HepG2 (cell line): ENCODE data around the gene PALM. TPM values are rescaled to one million over a fixed set of nuclear protein-coding genes. Genes with fewer than 3 reads are reported as not detected.

Source experiments
- BORCS8-MEF2B ChIP-seq: sonication (generic); formaldehyde crosslinking; IDR thresholded peaks from 2 replicates; pipeline ENCODE4 v1.8.0; 2022; ENCODE audit warnings: mild to moderate bottlenecking, missing genetic modification reagents
- CTCF ChIP-seq: sonication (generic); formaldehyde crosslinking; IDR thresholded peaks from 2 replicates; pipeline ENCODE4 v1.5.0; 2020; ENCODE audit warnings: mild to moderate bottlenecking, missing genetic modification reagents, moderate library complexity
- DPF2 ChIP-seq: sonication (generic); formaldehyde crosslinking; IDR thresholded peaks from 2 replicates; pipeline ENCODE4 v1.4.0; 2020; ENCODE audit warnings: mild to moderate bottlenecking, low read depth, missing genetic modification reagents, borderline replicate concordance
- IRF1 ChIP-seq: sonication (generic); formaldehyde crosslinking; IDR thresholded peaks from 2 replicates; pipeline ENCODE4 v1.4.0; 2020; ENCODE audit warnings: low read depth, mild to moderate bottlenecking, missing genetic modification reagents
- NR3C1 ChIP-seq: sonication (generic); formaldehyde crosslinking; IDR thresholded peaks from 2 replicates; pipeline ENCODE4 v1.4.0; 2020; ENCODE audit warnings: missing genetic modification reagents
- TBL1XR1 ChIP-seq: fragments of 150-350 bp; IDR thresholded peaks from 2 replicates; pipeline ENCODE4 v1.6.1; 2014; ENCODE audit warnings: borderline replicate concordance, low read length; ENCODE audit not compliant: partially characterized antibody
- TSC22D2 ChIP-seq: sonication (generic); formaldehyde crosslinking; IDR thresholded peaks from 2 replicates; pipeline ENCODE4 v1.5.1; 2020; ENCODE audit warnings: missing genetic modification reagents, mild to moderate bottlenecking, borderline replicate concordance
- ZC3H4 ChIP-seq: sonication (generic); formaldehyde crosslinking; IDR thresholded peaks from 2 replicates; pipeline ENCODE4 v1.4.0; 2020; ENCODE audit warnings: missing genetic modification reagents, borderline replicate concordance
- ZNF260 ChIP-seq: sonication (generic); formaldehyde crosslinking; IDR thresholded peaks from 2 replicates; pipeline ENCODE4 v1.4.0; 2020; ENCODE audit warnings: missing genetic modification reagents, low read depth, mild to moderate bottlenecking, borderline replicate concordance
- ZNF576 ChIP-seq: sonication (generic); formaldehyde crosslinking; IDR thresholded peaks from 2 replicates; pipeline ENCODE4 v1.4.0; 2020; ENCODE audit warnings: mild to moderate bottlenecking, missing genetic modification reagents
- ZNF710 ChIP-seq: sonication (generic); formaldehyde crosslinking; IDR thresholded peaks from 2 replicates; pipeline ENCODE4 v1.5.0; 2020; ENCODE audit warnings: mild to moderate bottlenecking, missing genetic modification reagents, borderline replicate concordance
- ZSCAN9 ChIP-seq: IDR thresholded peaks from 2 replicates; pipeline ENCODE4 v1.6.1; 2016; ENCODE audit warnings: borderline replicate concordance
- polyA plus RNA-seq, 8 experiments: library from polyadenylated mRNA; depleted of rRNA in 3 of 8; stranded (reverse) in 7 of 8; unstranded in 1 of 8; fragments of >200 nt; fragmentation: Illumina TruSeq in 4 of 8; extraction: Trizol in 4 of 8; gene quantifications; 2 replicates each; pipeline versions ENCODE4 v1.2.1 to v1.2.3, GENCODE V29; 2011 to 2016; ENCODE audit warnings: low read depth in 4 of 8, missing spikeins in 1 of 8, mixed read lengths in 1 of 8; ENCODE audit not compliant: insufficient read depth in 1 of 8
- total RNA-seq, 5 experiments: library from RNA; depleted of rRNA; stranded (reverse); fragments of >200 nt; fragmentation: Illumina TruSeq; extraction: Trizol; gene quantifications; 2 replicates each; pipeline ENCODE4 v1.2.3, GENCODE V29; 2016; ENCODE audit warnings: low read depth in 1 of 5
- TF ChIP-seq, protein P1 (sequence below): sonication (generic); formaldehyde crosslinking; IDR thresholded peaks from 2 replicates; pipeline ENCODE4 v1.4.0; 2020; ENCODE audit warnings: mild to moderate bottlenecking, missing genetic modification reagents
- TF ChIP-seq, protein P2 (sequence below): sonication (generic); formaldehyde crosslinking; IDR thresholded peaks from 2 replicates; pipeline ENCODE4 v1.5.0; 2020; ENCODE audit warnings: missing genetic modification reagents, mild to moderate bottlenecking, borderline replicate concordance
- TF ChIP-seq, protein P3 (sequence below): IDR thresholded peaks from 2 replicates; pipeline ENCODE4 v1.6.1; 2016
- TF ChIP-seq, protein P4 (sequence below): sonication (generic); formaldehyde crosslinking; IDR thresholded peaks from 2 replicates; pipeline ENCODE4 v1.5.0; 2020; ENCODE audit warnings: mild to moderate bottlenecking, missing genetic modification reagents

PALM gene
- total and polyA plus RNA-seq, 2 of the 13 experiments (the other 11 are each of a cell fraction or from before 2014, with no cell fraction given) = 4.0 to 9.7 TPM

GRCh38 chr19:674282-675151 is 34.2 kb upstream of the PALM start (continued):
- TF ChIP-seq CTCF = no peak
- TF ChIP-seq, protein P1, sequence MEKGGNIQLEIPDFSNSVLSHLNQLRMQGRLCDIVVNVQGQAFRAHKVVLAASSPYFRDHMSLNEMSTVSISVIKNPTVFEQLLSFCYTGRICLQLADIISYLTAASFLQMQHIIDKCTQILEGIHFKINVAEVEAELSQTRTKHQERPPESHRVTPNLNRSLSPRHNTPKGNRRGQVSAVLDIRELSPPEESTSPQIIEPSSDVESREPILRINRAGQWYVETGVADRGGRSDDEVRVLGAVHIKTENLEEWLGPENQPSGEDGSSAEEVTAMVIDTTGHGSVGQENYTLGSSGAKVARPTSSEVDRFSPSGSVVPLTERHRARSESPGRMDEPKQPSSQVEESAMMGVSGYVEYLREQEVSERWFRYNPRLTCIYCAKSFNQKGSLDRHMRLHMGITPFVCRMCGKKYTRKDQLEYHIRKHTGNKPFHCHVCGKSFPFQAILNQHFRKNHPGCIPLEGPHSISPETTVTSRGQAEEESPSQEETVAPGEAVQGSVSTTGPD (CRISPR knock-in tag) = no peak
- no peak for TF ChIP-seq TBL1XR1
- TF ChIP-seq, protein P2, sequence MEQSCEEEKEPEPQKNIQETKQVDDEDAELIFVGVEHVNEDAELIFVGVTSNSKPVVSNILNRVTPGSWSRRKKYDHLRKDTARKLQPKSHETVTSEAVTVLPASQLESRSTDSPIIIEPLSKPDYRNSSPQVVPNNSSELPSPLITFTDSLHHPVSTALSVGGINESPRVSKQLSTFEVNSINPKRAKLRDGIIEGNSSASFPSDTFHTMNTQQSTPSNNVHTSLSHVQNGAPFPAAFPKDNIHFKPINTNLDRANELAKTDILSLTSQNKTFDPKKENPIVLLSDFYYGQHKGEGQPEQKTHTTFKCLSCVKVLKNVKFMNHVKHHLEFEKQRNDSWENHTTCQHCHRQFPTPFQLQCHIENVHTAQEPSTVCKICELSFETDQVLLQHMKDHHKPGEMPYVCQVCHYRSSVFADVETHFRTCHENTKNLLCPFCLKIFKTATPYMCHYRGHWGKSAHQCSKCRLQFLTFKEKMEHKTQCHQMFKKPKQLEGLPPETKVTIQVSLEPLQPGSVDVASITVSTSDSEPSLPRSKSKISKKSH = no peak
- no peak for TF ChIP-seq DPF2
- no peak for TF ChIP-seq BORCS8-MEF2B (CRISPR knock-in tag)
- no peak for TF ChIP-seq ZNF576
- no peak for TF ChIP-seq ZC3H4 (CRISPR knock-in tag)
- no peak for TF ChIP-seq ZNF260 (CRISPR knock-in tag)
- TF ChIP-seq ZSCAN9 = no peak
- no peak for TF ChIP-seq NR3C1 (CRISPR knock-in tag)
- TF ChIP-seq IRF1 (CRISPR knock-in tag) = no peak
- no peak; the same call in 1 of the 2 replicates for TF ChIP-seq ZNF710 (CRISPR knock-in tag)
- TF ChIP-seq TSC22D2 (CRISPR knock-in tag) = no peak
- TF ChIP-seq, protein P3, sequence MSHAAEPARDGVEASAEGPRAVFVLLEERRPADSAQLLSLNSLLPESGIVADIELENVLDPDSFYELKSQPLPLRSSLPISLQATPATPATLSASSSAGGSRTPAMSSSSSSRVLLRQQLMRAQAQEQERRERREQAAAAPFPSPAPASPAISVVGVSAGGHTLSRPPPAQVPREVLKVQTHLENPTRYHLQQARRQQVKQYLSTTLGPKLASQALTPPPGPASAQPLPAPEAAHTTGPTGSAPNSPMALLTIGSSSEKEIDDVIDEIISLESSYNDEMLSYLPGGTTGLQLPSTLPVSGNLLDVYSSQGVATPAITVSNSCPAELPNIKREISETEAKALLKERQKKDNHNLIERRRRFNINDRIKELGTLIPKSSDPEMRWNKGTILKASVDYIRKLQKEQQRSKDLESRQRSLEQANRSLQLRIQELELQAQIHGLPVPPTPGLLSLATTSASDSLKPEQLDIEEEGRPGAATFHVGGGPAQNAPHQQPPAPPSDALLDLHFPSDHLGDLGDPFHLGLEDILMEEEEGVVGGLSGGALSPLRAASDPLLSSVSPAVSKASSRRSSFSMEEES (CRISPR knock-in tag) = no peak
- TF ChIP-seq, protein P4, sequence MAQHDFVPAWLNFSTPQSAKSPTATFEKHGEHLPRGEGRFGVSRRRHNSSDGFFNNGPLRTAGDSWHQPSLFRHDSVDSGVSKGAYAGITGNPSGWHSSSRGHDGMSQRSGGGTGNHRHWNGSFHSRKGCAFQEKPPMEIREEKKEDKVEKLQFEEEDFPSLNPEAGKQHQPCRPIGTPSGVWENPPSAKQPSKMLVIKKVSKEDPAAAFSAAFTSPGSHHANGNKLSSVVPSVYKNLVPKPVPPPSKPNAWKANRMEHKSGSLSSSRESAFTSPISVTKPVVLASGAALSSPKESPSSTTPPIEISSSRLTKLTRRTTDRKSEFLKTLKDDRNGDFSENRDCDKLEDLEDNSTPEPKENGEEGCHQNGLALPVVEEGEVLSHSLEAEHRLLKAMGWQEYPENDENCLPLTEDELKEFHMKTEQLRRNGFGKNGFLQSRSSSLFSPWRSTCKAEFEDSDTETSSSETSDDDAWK (CRISPR knock-in tag) = no peak
